HepG2 (cell line): ENCODE measurements around the gene COL13A1. TPM values are rescaled to one million over a fixed set of nuclear protein-coding genes. Genes with fewer than 3 reads are reported as not detected.

Experiments used
- ATAC-seq: fragments of 200-7000 bp; cut with Tn5 transposase; 3 replicates; pipeline ENCODE4 v1.9.1; 2020; ENCODE audit warnings: mild to moderate bottlenecking, moderate library complexity
- BruUV-seq: library from RNA; stranded (reverse); fragments of 400-500 nt; replicated peaks from 2 replicates; lab custom pipeline; 2021; lab: Mats Ljungman, UMichigan
- CTCF ChIA-PET: fragments of 300-600 bp; formaldehyde crosslinking; extraction: SDS; loops from one replicate; lab custom pipeline; 2021; ENCODE audit warnings: low total read pairs, inconsistent platforms, low intra/inter-chr PET ratio; lab: Yijun Ruan, JAX
- POLR2A ChIA-PET: fragments of 350-600 bp; sonication (Branson Sonifier 250); formaldehyde crosslinking; loops from one replicate; lab custom pipeline; 2020; ENCODE audit warnings: antibody characterized with exemption, inconsistent platforms; lab: Yijun Ruan, JAX
- DNase-seq: peaks from one replicate; pipeline ENCODE4 v3.0.0-alpha.2; 2015; ENCODE audit warnings: low spot score
- FAIRE-seq: peaks from 3 replicates; lab custom pipeline; 2011; peaks lifted over from hg19 to GRCh38; lab: Jason Lieb, UNC
- H2AFZ ChIP-seq: one replicate; pipeline ENCODE4 v1.6.1; 2011; ENCODE audit warnings: low read length, inconsistent platforms
- H3K27ac ChIP-seq: fragments of 300-600 bp; 3 replicates; pipeline ENCODE4 v1.8.0; 2011; ENCODE audit warnings: mixed run types, mild to moderate bottlenecking, mixed read lengths, low read length, inconsistent platforms; ENCODE audit not compliant: insufficient read depth; ENCODE audit errors: extremely low read length
- H3K27me3 ChIP-seq, 2 experiments: fragments of 200-600 bp in 1 of 2; 2 replicates in 1 of 2; 3 replicates in 1 of 2; pipeline versions ENCODE4 v1.6.0 to v1.8.0; 2011; ENCODE audit warnings: low read length in 2 of 2, mild to moderate bottlenecking in 2 of 2, moderate library complexity in 2 of 2, inconsistent platforms in 1 of 2; ENCODE audit not compliant: insufficient read depth in 2 of 2, control insufficient read depth in 1 of 2
- H3K36me3 ChIP-seq, 2 experiments: fragments of 200-600 bp in 1 of 2; replicated peaks in 1 of 2; 2 replicates in 1 of 2; 3 replicates in 1 of 2; pipeline versions ENCODE4 v1.5.1 to v1.8.0; 2011; ENCODE audit warnings: low read length in 2 of 2, inconsistent platforms in 1 of 2; ENCODE audit not compliant: insufficient read depth in 2 of 2, control insufficient read depth in 1 of 2
- H3K4me1 ChIP-seq: 2 replicates; pipeline ENCODE4 v1.5.1; 2012; ENCODE audit warnings: low read length, inconsistent platforms; ENCODE audit not compliant: insufficient read depth
- H3K4me2 ChIP-seq: 2 replicates; pipeline ENCODE4 v1.6.0; 2011; ENCODE audit warnings: low read depth, low read length, inconsistent platforms
- H3K4me3 ChIP-seq, 3 experiments: fragments of 200-600 bp in 1 of 3; sonication (generic), shearing (Covaris generic) in 1 of 3; replicated peaks in 1 of 3; 2 replicates each; pipeline ENCODE4 v1.5.1; 2011 to 2016; ENCODE audit warnings: low read length in 3 of 3, inconsistent platforms in 2 of 3, low read depth in 2 of 3, mild to moderate bottlenecking in 2 of 3, control low read depth in 1 of 3, mixed read lengths in 1 of 3; ENCODE audit not compliant: insufficient read depth in 1 of 3
- H3K79me2 ChIP-seq: one replicate; pipeline ENCODE4 v1.6.1; 2011; ENCODE audit warnings: low read length, inconsistent platforms; ENCODE audit not compliant: insufficient read depth
- H3K9ac ChIP-seq: 2 replicates; pipeline ENCODE4 v1.6.0; 2011; ENCODE audit warnings: mild to moderate bottlenecking, low read depth, low read length, inconsistent platforms; ENCODE audit not compliant: insufficient read depth
- H3K9me3 ChIP-seq: 2 replicates; pipeline ENCODE4 v1.5.1; 2012; ENCODE audit warnings: mild to moderate bottlenecking, low read length
- H4K20me1 ChIP-seq: 2 replicates; pipeline ENCODE4 v1.6.0; 2011; ENCODE audit warnings: inconsistent platforms, mild to moderate bottlenecking, low read length, moderate library complexity; ENCODE audit not compliant: insufficient read depth
- BCL6 ChIP-seq: IDR thresholded peaks from 2 replicates; pipeline ENCODE4 v1.6.1; 2016; ENCODE audit warnings: missing genetic modification reagents, missing compliant biosample characterization
- HMGA1 ChIP-seq: sonication (generic); formaldehyde crosslinking; conservative IDR thresholded peaks from 2 replicates; pipeline ENCODE4 v1.4.0; 2020; ENCODE audit warnings: missing genetic modification reagents
- KDM2A ChIP-seq: sonication (generic); formaldehyde crosslinking; IDR thresholded peaks from 2 replicates; pipeline ENCODE4 v1.4.0; 2020; ENCODE audit warnings: low read depth, missing genetic modification reagents, borderline replicate concordance
- KDM3A ChIP-seq: IDR thresholded peaks from 2 replicates; pipeline ENCODE4 v1.6.1; 2018; ENCODE audit warnings: low read depth, missing compliant biosample characterization
- KLF6 ChIP-seq: IDR thresholded peaks from 2 replicates; pipeline ENCODE4 v1.8.0; 2016; ENCODE audit warnings: missing biosample characterization, missing genetic modification reagents
- KMT2B ChIP-seq: IDR thresholded peaks from 2 replicates; pipeline ENCODE4 v1.6.1; 2016; ENCODE audit warnings: missing genetic modification reagents, missing compliant biosample characterization
- SIN3A ChIP-seq: IDR thresholded peaks from 2 replicates; pipeline ENCODE4 v1.6.1; 2011; ENCODE audit warnings: low read depth, mild to moderate bottlenecking, control low read depth, low read length, borderline replicate concordance
- SIN3B ChIP-seq: fragments of 150-350 bp; IDR thresholded peaks from 2 replicates; pipeline ENCODE4 v1.6.1; 2014; ENCODE audit warnings: low read length
- ZBTB4 ChIP-seq: sonication (generic); formaldehyde crosslinking; IDR thresholded peaks from 2 replicates; pipeline ENCODE4 v1.4.0; 2020; ENCODE audit warnings: missing genetic modification reagents, mild to moderate bottlenecking, borderline replicate concordance
- ZFP41 ChIP-seq: sonication (generic); formaldehyde crosslinking; IDR thresholded peaks from 2 replicates; pipeline ENCODE4 v1.4.0; 2020; ENCODE audit warnings: mild to moderate bottlenecking, missing genetic modification reagents, borderline replicate concordance
- ZNF282 ChIP-seq: fragments of 450-650 bp; IDR thresholded peaks from 2 replicates; pipeline ENCODE4 v1.6.1; 2018; ENCODE audit not compliant: partially characterized antibody
- ZNF563 ChIP-seq: sonication (generic); formaldehyde crosslinking; IDR thresholded peaks from 2 replicates; pipeline ENCODE4 v1.8.0; 2022; ENCODE audit warnings: mild to moderate bottlenecking, moderate library complexity, missing genetic modification reagents
- WGBS: methylation state at CpG from one replicate; pipeline ENCODE4 v1.1.6; 2017; ENCODE audit warnings: low lambda C conversion rate; 5-methylcytosine and 5-hydroxymethylcytosine counted together
- in situ Hi-C: cut with HindIII; loops from 2 replicates; pipeline ENCODE4 v1.10.0; 2017; ENCODE audit warnings: low pct_unique_long_range_greater_than_20kb; ENCODE audit not compliant: extremely low pct_ligation_motif_present
- intact Hi-C: fragments of 100-400 bp; cut with micrococcal nuclease; formaldehyde crosslinking; loops from one replicate; pipeline ENCODE4 v1.10.0; 2022; ENCODE audit not compliant: unreplicated experiment
- polyA plus RNA-seq, 8 experiments: library from polyadenylated mRNA; depleted of rRNA in 3 of 8; stranded (reverse) in 7 of 8; unstranded in 1 of 8; fragments of >200 nt; fragmentation: Illumina TruSeq in 4 of 8; extraction: Trizol in 4 of 8; gene quantifications; 2 replicates each; pipeline versions ENCODE4 v1.2.1 to v1.2.3, GENCODE V29; 2011 to 2016; ENCODE audit warnings: low read depth in 4 of 8, missing spikeins in 1 of 8, mixed read lengths in 1 of 8; ENCODE audit not compliant: insufficient read depth in 1 of 8
- total RNA-seq, 5 experiments: library from RNA; depleted of rRNA; stranded (reverse); fragments of >200 nt; fragmentation: Illumina TruSeq; extraction: Trizol; gene quantifications; 2 replicates each; pipeline ENCODE4 v1.2.3, GENCODE V29; 2016; ENCODE audit warnings: low read depth in 1 of 5
- TF ChIP-seq, protein P1 (sequence below): sonication (generic); formaldehyde crosslinking; IDR thresholded peaks from 2 replicates; pipeline ENCODE4 v1.8.0; 2022; ENCODE audit warnings: missing genetic modification reagents, mild to moderate bottlenecking, inconsistent platforms, borderline replicate concordance
- TF ChIP-seq, protein P2 (sequence below): sonication (generic); formaldehyde crosslinking; IDR thresholded peaks from 2 replicates; pipeline ENCODE4 v1.4.0; 2020; ENCODE audit warnings: low read depth, missing genetic modification reagents

The COL13A1 gene
- total and polyA plus RNA-seq, 2 of the 13 experiments (the other 11 are each of a cell fraction or from before 2014, with no cell fraction given): 0.07 TPM; not detected in 1

DNA sequence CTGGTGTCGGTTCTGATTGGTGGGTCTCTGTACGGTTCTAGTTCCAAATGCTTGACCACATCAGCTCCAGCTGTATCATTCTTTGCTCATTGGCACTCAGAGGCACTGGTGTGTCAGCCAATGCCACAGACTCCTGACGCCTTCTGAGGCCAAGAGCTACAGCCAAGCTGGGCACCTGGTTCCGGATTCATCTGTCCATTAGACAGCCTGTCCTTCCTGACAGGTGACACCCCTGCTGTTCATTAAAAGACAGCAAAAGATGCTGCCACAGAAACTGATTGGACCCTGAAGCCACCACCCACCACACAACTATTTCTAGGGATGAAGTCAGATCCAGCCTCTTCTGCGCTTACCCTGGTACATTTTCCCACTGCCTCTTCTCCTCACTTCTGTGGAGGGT is 35.6 kb downstream of the COL13A1 start:
- no peak overlapping the region for H3K27ac ChIP-seq
- ChIA-PET POLR2A (no interaction called here), CTCF (no interaction called here)
- H3K36me3 ChIP-seq: no peaks in the 10 kb centered on the region
- no peak overlapping the region for H3K9ac ChIP-seq
- BruUV-seq: no TSS peak
- H3K9me3 ChIP-seq: no peaks in the 10 kb centered on the region
- intact Hi-C loops (no loop called here), in situ Hi-C loops (no loop called here)
- H4K20me1 ChIP-seq: no peaks in the 10 kb centered on the region
- WGBS: 34% methylated on average over 3 of the region's 5 CpGs
- H3K4me3 ChIP-seq: no peak overlapping the region
- DNase-seq (no peak), ATAC-seq (no peak), FAIRE-seq (no peak)
- no peak overlapping the region for H2AFZ ChIP-seq
- no peaks in the 10 kb centered on the region for H3K79me2 ChIP-seq
- no peak overlapping the region for H3K4me2 ChIP-seq
- no peaks in the 10 kb centered on the region for H3K4me1 ChIP-seq
- H3K27me3 ChIP-seq: peaks cover 1 to 50% of the 10 kb centered on the region in 2 experiments
- TF ChIP-seq KDM3A (CRISPR knock-in tag) (no peak), KDM2A (CRISPR knock-in tag) (no peak), BCL6 (CRISPR knock-in tag) (no peak), KMT2B (CRISPR knock-in tag) (no peak), SIN3A (no peak), SIN3B (no peak), ZBTB4 (CRISPR knock-in tag) (no peak), ZNF282 (no peak), ZNF563 (no peak), HMGA1 (no peak), ZFP41 (CRISPR knock-in tag) (no peak), KLF6 (CRISPR knock-in tag) (no peak)
- TF ChIP-seq, protein P1, sequence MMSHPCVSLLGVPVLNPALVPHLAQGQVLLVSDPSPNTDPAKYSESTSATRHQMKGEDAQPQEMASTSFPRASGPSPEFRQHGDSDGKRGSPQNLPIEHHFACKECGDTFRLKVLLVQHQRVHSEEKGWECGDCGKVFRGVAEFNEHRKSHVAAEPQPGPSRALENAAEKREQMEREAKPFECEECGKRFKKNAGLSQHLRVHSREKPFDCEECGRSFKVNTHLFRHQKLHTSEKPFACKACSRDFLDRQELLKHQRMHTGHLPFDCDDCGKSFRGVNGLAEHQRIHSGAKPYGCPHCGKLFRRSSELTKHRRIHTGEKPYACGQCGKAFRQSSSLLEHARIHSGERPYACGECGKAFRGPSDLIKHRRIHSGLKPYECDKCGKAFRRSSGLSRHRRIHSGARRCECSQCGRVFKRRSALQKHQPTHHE (CRISPR knock-in tag): no peak
- TF ChIP-seq, protein P2, sequence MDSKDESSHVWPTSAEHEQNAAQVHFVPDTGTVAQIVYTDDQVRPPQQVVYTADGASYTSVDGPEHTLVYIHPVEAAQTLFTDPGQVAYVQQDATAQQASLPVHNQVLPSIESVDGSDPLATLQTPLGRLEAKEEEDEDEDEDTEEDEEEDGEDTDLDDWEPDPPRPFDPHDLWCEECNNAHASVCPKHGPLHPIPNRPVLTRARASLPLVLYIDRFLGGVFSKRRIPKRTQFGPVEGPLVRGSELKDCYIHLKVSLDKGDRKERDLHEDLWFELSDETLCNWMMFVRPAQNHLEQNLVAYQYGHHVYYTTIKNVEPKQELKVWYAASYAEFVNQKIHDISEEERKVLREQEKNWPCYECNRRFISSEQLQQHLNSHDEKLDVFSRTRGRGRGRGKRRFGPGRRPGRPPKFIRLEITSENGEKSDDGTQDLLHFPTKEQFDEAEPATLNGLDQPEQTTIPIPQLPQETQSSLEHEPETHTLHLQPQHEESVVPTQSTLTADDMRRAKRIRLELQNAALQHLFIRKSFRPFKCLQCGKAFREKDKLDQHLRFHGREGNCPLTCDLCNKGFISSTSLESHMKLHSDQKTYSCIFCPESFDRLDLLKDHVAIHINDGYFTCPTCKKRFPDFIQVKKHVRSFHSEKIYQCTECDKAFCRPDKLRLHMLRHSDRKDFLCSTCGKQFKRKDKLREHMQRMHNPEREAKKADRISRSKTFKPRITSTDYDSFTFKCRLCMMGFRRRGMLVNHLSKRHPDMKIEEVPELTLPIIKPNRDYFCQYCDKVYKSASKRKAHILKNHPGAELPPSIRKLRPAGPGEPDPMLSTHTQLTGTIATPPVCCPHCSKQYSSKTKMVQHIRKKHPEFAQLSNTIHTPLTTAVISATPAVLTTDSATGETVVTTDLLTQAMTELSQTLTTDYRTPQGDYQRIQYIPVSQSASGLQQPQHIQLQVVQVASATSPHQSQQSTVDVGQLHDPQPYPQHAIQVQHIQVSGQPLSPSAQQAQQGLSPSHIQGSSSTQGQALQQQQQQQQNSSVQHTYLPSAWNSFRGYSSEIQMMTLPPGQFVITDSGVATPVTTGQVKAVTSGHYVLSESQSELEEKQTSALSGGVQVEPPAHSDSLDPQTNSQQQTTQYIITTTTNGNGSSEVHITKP: no peak
